Putamen (tissue), 1 donor: ENCODE results near the gene TTBK2.
"Not testable (repeated sequence)": the region's sequence is repeated elsewhere in the genome, so short reads cannot be mapped to it uniquely, and the experiment has no call there.

Experiments used
- DNase-seq: peaks from one replicate; pipeline ENCODE4 v3.0.0-alpha.2; 2016; ENCODE audit warnings: low spot score

The TTBK2 gene

GRCh38 chr15:42920519-42921341 is at the start of gene TTBK2:
Gene TTBK2 (minus strand): TSS chr15:42920778. CDS start chr15:42878617, 42,161 bp downstream.
- DNase-seq = peak; percentile 99

- no peak for DNase-seq
Observed at GRCh38 chr15:42964476-42964875, 43.9 kb upstream of the TTBK2 start.

GRCh38 chr15:42955518-42955917 is 34.9 kb upstream of the TTBK2 start:
- DNase-seq = no peak

- DNase-seq = no peak
Observed at GRCh38 chr15:42954291-42954690, 33.7 kb upstream of the TTBK2 start.

- DNase-seq = not testable (repeated sequence)
Observed at GRCh38 chr15:42948898-42949297, 28.3 kb upstream of the TTBK2 start.

- DNase-seq = no peak
Observed at GRCh38 chr15:42940527-42940926, 19.9 kb upstream of the TTBK2 start.

GRCh38 chr15:42939841-42940240 is 19.3 kb upstream of the TTBK2 start:
- DNase-seq = no peak

GRCh38 chr15:42937143-42937542 is 16.6 kb upstream of the TTBK2 start:
- DNase-seq = no peak

- DNase-seq = no peak
Observed at GRCh38 chr15:42933886-42934667, 13.5 kb upstream of the TTBK2 start.

- no peak for DNase-seq
Observed at GRCh38 chr15:42932833-42933515, 12.4 kb upstream of the TTBK2 start.

GRCh38 chr15:42931702-42932486 is 11.3 kb upstream of the TTBK2 start:
- no peak for DNase-seq

GRCh38 chr15:42929306-42929848 is 8.8 kb upstream of the TTBK2 start:
- no peak for DNase-seq

- DNase-seq = peak; percentile 49
Observed at GRCh38 chr15:42921342-42921731, 759 bp upstream of the TTBK2 start.

- DNase-seq = peak; percentile 37
Observed at GRCh38 chr15:42919799-42920518, 619 bp downstream of the TTBK2 start.

GRCh38 chr15:42919308-42919707 is 1.3 kb downstream of the TTBK2 start:
- no peak for DNase-seq

GRCh38 chr15:42918047-42918446 is 2.5 kb downstream of the TTBK2 start:
- no peak for DNase-seq

GRCh38 chr15:42915654-42916315 is 4.8 kb downstream of the TTBK2 start:
- no peak for DNase-seq

GRCh38 chr15:42914728-42915497 is 5.7 kb downstream of the TTBK2 start:
- DNase-seq = no peak

- no peak for DNase-seq
Observed at GRCh38 chr15:42911058-42911592, 9.5 kb downstream of the TTBK2 start.
